Measurements from ENCODE around the gene KRTAP4-11. TPM values are rescaled to one million over a fixed set of nuclear protein-coding genes. Genes with fewer than 3 reads are reported as not detected.
"Not testable (repeated sequence)": the region's sequence is repeated elsewhere in the genome, so short reads cannot be mapped to it uniquely, and the experiment has no call there.

The KRTAP4-11 gene
- polyA plus RNA-seq, 1 donor = not detected

DNA sequence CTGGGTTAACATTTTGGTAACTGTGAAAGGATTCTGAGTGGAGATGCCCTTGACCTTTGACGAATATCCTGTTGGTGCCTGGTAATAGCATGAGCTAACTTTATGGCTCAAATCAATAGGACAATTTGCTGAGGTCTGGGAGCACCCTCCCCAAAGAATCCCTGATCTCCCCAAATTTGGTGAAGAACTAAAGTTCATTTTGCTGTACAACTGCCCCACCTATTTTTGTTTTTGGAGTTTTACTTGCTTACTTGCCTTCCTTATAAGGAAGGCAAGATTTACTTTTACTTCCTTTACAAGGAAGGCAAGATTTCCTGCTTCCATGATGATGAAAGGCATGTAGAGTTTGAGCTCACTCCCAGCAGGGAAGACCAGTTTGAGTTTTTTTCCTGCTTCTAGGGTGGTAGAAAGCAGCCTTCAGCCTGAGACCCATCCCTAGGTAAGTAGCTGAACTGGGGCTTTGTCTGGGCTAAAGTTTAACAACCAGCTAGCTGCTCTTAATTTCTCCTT, 10.2 kb downstream of the KRTAP4-11 start:
- H3K27me3 ChIP-seq (ENCODE audit: control insufficient read depth, insufficient read depth, low read length) = peaks cover 4% of the 10 kb centered on the region
- H3K4me1 ChIP-seq (ENCODE audit: control insufficient read depth, insufficient read depth, low read length) = no peaks in the 10 kb centered on the region
- WGBS (ENCODE audit: insufficient coverage, low lambda C conversion rate) = no CpG with 5 or more reads among the region's 1 CpG
- no peak for DNase-seq
- no peak overlapping the region for H3K27ac ChIP-seq (ENCODE audit: low read length)
- H3K9me3 ChIP-seq (ENCODE audit: control insufficient read depth, low read depth, low read length) = no peaks in the 10 kb centered on the region
- no peak overlapping the region for H3K4me3 ChIP-seq (ENCODE audit: low read length)
- no peaks in the 10 kb centered on the region for H3K36me3 ChIP-seq (ENCODE audit: control insufficient read depth, insufficient read depth, low read length)

- not testable (repeated sequence) for H3K4me1 ChIP-seq (ENCODE audit: control insufficient read depth, insufficient read depth, low read length); H3K36me3 ChIP-seq (ENCODE audit: control insufficient read depth, insufficient read depth, low read length); H3K9me3 ChIP-seq (ENCODE audit: control insufficient read depth, low read depth, low read length); H3K27ac ChIP-seq (ENCODE audit: low read length); H3K4me3 ChIP-seq (ENCODE audit: low read length); H3K27me3 ChIP-seq (ENCODE audit: control insufficient read depth, insufficient read depth, low read length); DNase-seq
- no CpG with 5 or more reads among the region's 10 CpGs for WGBS (ENCODE audit: insufficient coverage, low lambda C conversion rate)
Observed at GRCh38 chr17:41105347-41105746, 12.8 kb downstream of the KRTAP4-11 start, which contains the start of gene KRTAP4-9. KRTAP4-9 (plus strand) TSS chr17:41105389; CDS start chr17:41105389, 0 bp downstream.

DNA sequence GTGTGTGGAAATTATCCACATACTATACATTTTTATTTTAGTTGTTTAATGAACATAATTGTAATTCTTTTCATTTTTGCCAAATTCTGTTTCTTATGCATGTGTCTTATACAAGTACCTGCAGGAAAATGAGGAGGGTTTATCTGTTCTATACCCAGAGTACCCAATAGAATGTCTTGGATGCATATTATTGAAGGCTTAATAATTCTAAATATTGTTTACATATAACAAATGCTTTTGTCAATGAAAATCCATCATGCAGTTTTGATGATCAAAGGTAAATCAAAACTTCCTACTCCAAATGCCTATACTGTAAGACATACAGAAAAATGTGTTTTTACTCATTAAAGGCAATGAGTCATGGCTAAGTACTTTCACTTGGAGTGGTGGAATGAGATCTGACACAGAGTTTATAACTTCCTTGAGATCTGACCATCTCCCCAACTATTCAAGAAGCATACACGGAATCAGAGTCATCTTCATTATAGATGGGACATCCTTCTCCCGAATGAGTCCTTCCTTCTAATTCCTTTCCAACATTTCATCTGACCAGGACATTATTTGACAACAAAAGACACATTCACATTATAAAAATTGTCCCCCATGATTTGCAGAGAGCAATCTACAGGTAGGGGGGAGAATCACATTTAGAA, 13.7 kb downstream of the KRTAP4-11 start:
- WGBS (ENCODE audit: insufficient coverage, low lambda C conversion rate) = no CpG with 5 or more reads among the region's 2 CpGs
- H3K4me1 ChIP-seq (ENCODE audit: control insufficient read depth, insufficient read depth, low read length); H3K9me3 ChIP-seq (ENCODE audit: control insufficient read depth, low read depth, low read length); DNase-seq; H3K4me3 ChIP-seq (ENCODE audit: low read length); H3K27me3 ChIP-seq (ENCODE audit: control insufficient read depth, insufficient read depth, low read length); H3K27ac ChIP-seq (ENCODE audit: low read length); H3K36me3 ChIP-seq (ENCODE audit: control insufficient read depth, insufficient read depth, low read length): not testable (repeated sequence)

- Histone ChIP-seq H3K27me3 (ENCODE audit: control insufficient read depth, insufficient read depth, low read length) (peaks cover 4% of the 10 kb centered on the region), H3K27ac (ENCODE audit: low read length) (no peak overlapping the region), H3K4me3 (ENCODE audit: low read length) (no peak overlapping the region), H3K4me1 (ENCODE audit: control insufficient read depth, insufficient read depth, low read length) (no peaks in the 10 kb centered on the region), H3K36me3 (ENCODE audit: control insufficient read depth, insufficient read depth, low read length) (no peaks in the 10 kb centered on the region), H3K9me3 (ENCODE audit: control insufficient read depth, low read depth, low read length) (no peaks in the 10 kb centered on the region)
- WGBS (ENCODE audit: insufficient coverage, low lambda C conversion rate) = no CpG with 5 or more reads among the region's 1 CpG
- DNase-seq = no peak
Observed at GRCh38 chr17:41103896-41104295, 14.3 kb downstream of the KRTAP4-11 start.

GRCh38 chr17:41101586-41102259, 16.4 kb downstream of the KRTAP4-11 start, which contains the start of gene KRTAP4-16:
KRTAP4-16 (minus strand) TSS chr17:41102209; CDS start chr17:41102209, 0 bp downstream.
- H3K4me1 ChIP-seq (ENCODE audit: control insufficient read depth, insufficient read depth, low read length) = no peaks in the 10 kb centered on the region
- DNase-seq = no peak
- H3K9me3 ChIP-seq (ENCODE audit: control insufficient read depth, low read depth, low read length) = no peaks in the 10 kb centered on the region
- H3K27ac ChIP-seq (ENCODE audit: low read length) = no peak within 1 kb of the TSS
- H3K4me3 ChIP-seq (ENCODE audit: low read length) = no peak within 1 kb of the TSS
- H3K27me3 ChIP-seq (ENCODE audit: control insufficient read depth, insufficient read depth, low read length) = no peaks in the 10 kb centered on the region
- no peaks in the 10 kb centered on the region for H3K36me3 ChIP-seq (ENCODE audit: control insufficient read depth, insufficient read depth, low read length)
- no CpG with 5 or more reads among the region's 10 CpGs for WGBS (ENCODE audit: insufficient coverage, low lambda C conversion rate)

GRCh38 chr17:41099682-41100480, 18.3 kb downstream of the KRTAP4-11 start:
- H3K4me1 ChIP-seq (ENCODE audit: control insufficient read depth, insufficient read depth, low read length); H3K36me3 ChIP-seq (ENCODE audit: control insufficient read depth, insufficient read depth, low read length); H3K9me3 ChIP-seq (ENCODE audit: control insufficient read depth, low read depth, low read length); H3K27me3 ChIP-seq (ENCODE audit: control insufficient read depth, insufficient read depth, low read length); DNase-seq; H3K4me3 ChIP-seq (ENCODE audit: low read length); H3K27ac ChIP-seq (ENCODE audit: low read length): not testable (repeated sequence)
- no CpG with 5 or more reads among the region's 7 CpGs for WGBS (ENCODE audit: insufficient coverage, low lambda C conversion rate)

DNA sequence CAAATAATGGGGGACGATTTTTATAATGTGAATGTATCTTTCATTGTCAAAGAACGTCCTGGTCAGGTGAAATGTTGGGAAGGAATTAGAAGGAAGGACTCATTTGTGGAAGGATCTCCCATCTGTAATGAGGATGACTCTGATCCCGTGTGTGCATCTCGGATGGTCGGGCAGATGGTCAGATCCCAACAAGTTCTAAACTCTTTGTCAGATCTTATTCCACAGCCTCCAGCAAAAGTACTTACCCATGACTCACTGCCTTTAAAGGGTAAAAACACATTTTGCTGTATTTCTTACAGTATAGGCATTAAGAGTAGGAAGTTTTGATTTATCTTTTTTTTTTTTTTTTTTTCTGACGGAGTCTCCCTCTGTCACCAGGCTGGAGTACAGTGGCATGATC, 19.7 kb downstream of the KRTAP4-11 start:
- Histone ChIP-seq H3K4me3 (ENCODE audit: low read length) (no peak overlapping the region), H3K9me3 (ENCODE audit: control insufficient read depth, low read depth, low read length) (no peaks in the 10 kb centered on the region), H3K27ac (ENCODE audit: low read length) (no peak overlapping the region), H3K36me3 (ENCODE audit: control insufficient read depth, insufficient read depth, low read length) (no peaks in the 10 kb centered on the region), H3K27me3 (ENCODE audit: control insufficient read depth, insufficient read depth, low read length) (peaks cover 3% of the 10 kb centered on the region), H3K4me1 (ENCODE audit: control insufficient read depth, insufficient read depth, low read length) (no peaks in the 10 kb centered on the region)
- no peak for DNase-seq
- no CpG with 5 or more reads among the region's 6 CpGs for WGBS (ENCODE audit: insufficient coverage, low lambda C conversion rate)

- Histone ChIP-seq H3K27ac (ENCODE audit: low read length) (no peak within 1 kb of the TSS), H3K9me3 (ENCODE audit: control insufficient read depth, low read depth, low read length) (no peaks in the 10 kb centered on the region), H3K4me1 (ENCODE audit: control insufficient read depth, insufficient read depth, low read length) (no peaks in the 10 kb centered on the region), H3K4me3 (ENCODE audit: low read length) (no peak within 1 kb of the TSS), H3K36me3 (ENCODE audit: control insufficient read depth, insufficient read depth, low read length) (no peaks in the 10 kb centered on the region), H3K27me3 (ENCODE audit: control insufficient read depth, insufficient read depth, low read length) (peaks cover 3% of the 10 kb centered on the region)
- DNase-seq = no peak
- no CpG with 5 or more reads among the region's 4 CpGs for WGBS (ENCODE audit: insufficient coverage, low lambda C conversion rate)
Observed at GRCh38 chr17:41098042-41098441, 20.1 kb downstream of the KRTAP4-11 start, which contains the start of gene KRTAP4-8. KRTAP4-8 (minus strand) TSS chr17:41098142; CDS start chr17:41098084, 58 bp downstream.

DNA sequence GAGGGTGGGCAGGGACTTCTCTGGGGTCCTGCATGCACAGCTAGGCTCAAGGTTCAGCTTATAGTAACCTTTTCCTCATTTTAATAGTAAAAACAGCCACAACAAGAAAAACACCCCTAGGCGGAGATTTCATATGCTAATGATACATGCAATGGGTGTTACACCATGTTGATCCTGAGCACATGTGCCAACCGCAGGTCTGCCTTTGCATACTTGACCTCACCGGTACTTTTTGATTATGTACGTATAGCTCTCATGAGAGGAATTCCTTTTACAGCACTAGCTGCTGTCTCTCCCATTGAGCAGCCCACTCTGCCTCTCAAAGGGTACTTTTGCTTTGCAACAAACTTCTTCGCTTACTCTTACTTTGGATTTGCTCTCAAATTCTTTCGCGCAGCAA, 22.1 kb downstream of the KRTAP4-11 start:
- no peaks in the 10 kb centered on the region for H3K4me1 ChIP-seq (ENCODE audit: control insufficient read depth, insufficient read depth, low read length)
- no peak for DNase-seq
- H3K27ac ChIP-seq (ENCODE audit: low read length) = no peak overlapping the region
- peaks cover 3% of the 10 kb centered on the region for H3K27me3 ChIP-seq (ENCODE audit: control insufficient read depth, insufficient read depth, low read length)
- H3K36me3 ChIP-seq (ENCODE audit: control insufficient read depth, insufficient read depth, low read length) = no peaks in the 10 kb centered on the region
- H3K9me3 ChIP-seq (ENCODE audit: control insufficient read depth, low read depth, low read length) = no peaks in the 10 kb centered on the region
- no CpG with 5 or more reads among the region's 7 CpGs for WGBS (ENCODE audit: insufficient coverage, low lambda C conversion rate)
- no peak overlapping the region for H3K4me3 ChIP-seq (ENCODE audit: low read length)

DNA sequence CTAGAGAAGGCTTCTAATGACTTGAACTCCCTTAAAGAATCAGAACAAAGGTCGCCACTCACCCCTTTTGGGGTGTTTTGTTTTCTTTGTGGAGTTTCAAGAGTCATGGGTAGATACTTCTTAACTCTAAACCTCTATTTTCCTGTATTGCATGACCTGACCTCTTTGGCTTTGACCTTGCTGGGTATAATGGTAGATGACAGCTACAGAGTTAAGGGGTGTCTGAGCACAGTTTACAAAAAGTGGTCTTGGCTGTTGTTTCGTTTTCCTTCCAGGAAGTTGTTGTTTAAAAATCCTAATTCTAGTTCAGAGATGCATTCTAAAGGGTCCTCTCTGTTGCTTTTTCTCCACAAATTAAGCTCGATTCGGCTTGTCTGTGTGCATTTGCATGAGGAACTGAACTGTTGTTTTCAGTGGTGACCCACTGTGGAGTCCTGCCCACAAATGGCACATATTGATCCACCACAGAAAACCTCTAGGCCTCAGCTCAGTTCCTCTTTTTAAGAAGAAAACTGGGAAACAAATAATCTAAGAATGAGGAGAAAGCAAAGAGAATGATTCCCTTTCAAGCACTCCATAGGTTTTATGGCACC, 29.3 kb downstream of the KRTAP4-11 start:
- WGBS (ENCODE audit: insufficient coverage, low lambda C conversion rate) = 60% methylated on average over 1 of the region's 4 CpGs
- H3K27ac ChIP-seq (ENCODE audit: low read length) = not testable (repeated sequence)

More for the DNA sequence above, 29.3 kb downstream of the KRTAP4-11 start:
- H3K4me1 ChIP-seq (ENCODE audit: control insufficient read depth, insufficient read depth, low read length); H3K9me3 ChIP-seq (ENCODE audit: control insufficient read depth, low read depth, low read length); H3K36me3 ChIP-seq (ENCODE audit: control insufficient read depth, insufficient read depth, low read length); H3K27me3 ChIP-seq (ENCODE audit: control insufficient read depth, insufficient read depth, low read length); H3K4me3 ChIP-seq (ENCODE audit: low read length); DNase-seq: not testable (repeated sequence)
